Neural cell (in vitro differentiated cells): ENCODE results near the gene TRIM25.

Experiments used
- CTCF ChIP-seq: fragments of 450-650 bp; IDR thresholded peaks from 2 replicates; pipeline ENCODE4 v1.5.1; 2014; ENCODE audit warnings: antibody characterized with exemption, mild to moderate bottlenecking, moderate library complexity; ENCODE audit not compliant: poor library complexity, severe bottlenecking
- EP300 ChIP-seq: fragments of 450-650 bp; conservative IDR thresholded peaks from 2 replicates; pipeline ENCODE4 v1.6.1; 2014; ENCODE audit warnings: antibody characterized with exemption, mild to moderate bottlenecking, moderate library complexity; ENCODE audit not compliant: poor library complexity, severe bottlenecking
- EZH2 ChIP-seq: fragments of 200-600, 300-800 bp; shearing (Covaris generic), sonication (generic); IDR thresholded peaks from 2 replicates; pipeline ENCODE4 v1.6.1; 2014; ENCODE audit warnings: antibody characterized with exemption, low read length, borderline replicate concordance, mild to moderate bottlenecking; ENCODE audit not compliant: insufficient read depth, poor library complexity, severe bottlenecking
- MXI1 ChIP-seq: fragments of 450-650 bp; conservative IDR thresholded peaks from 2 replicates; pipeline ENCODE4 v1.6.1; 2014; ENCODE audit warnings: antibody characterized with exemption, mild to moderate bottlenecking; ENCODE audit not compliant: poor library complexity, severe bottlenecking
- POLR2AphosphoS5 ChIP-seq: IDR thresholded peaks from 2 replicates; pipeline ENCODE4 v1.6.1; 2012
- RAD21 ChIP-seq: fragments of 450-650 bp; conservative IDR thresholded peaks from 2 replicates; pipeline ENCODE4 v1.6.1; 2014; ENCODE audit warnings: antibody characterized with exemption, mild to moderate bottlenecking, moderate library complexity
- REST ChIP-seq: IDR thresholded peaks from 2 replicates; pipeline ENCODE4 v1.6.1; 2012; ENCODE audit warnings: borderline replicate concordance
- SMC3 ChIP-seq: fragments of 450-650 bp; conservative IDR thresholded peaks from 2 replicates; pipeline ENCODE4 v1.6.1; 2014; ENCODE audit warnings: antibody characterized with exemption, mild to moderate bottlenecking, moderate library complexity; ENCODE audit not compliant: poor library complexity
- TAF1 ChIP-seq: IDR thresholded peaks from 2 replicates; pipeline ENCODE4 v1.6.1; 2012; ENCODE audit warnings: low read depth

GRCh38 chr17:56861899-56862298, 52.0 kb downstream of the TRIM25 start:
- TF ChIP-seq CTCF (no peak), TAF1 (no peak), POLR2AphosphoS5 (no peak), EZH2 (no peak), REST (no peak), SMC3 (no peak), EP300 (no peak), MXI1 (no peak), RAD21 (no peak)
